PC-9 (cell line): Measurements from ENCODE around the gene MMP12. TPM values are rescaled to one million over a fixed set of nuclear protein-coding genes. Genes with fewer than 3 reads are reported as not detected.

ENCODE experiments used
- BruUV-seq: library from RNA; stranded (reverse); fragments of 400-500 nt; replicated peaks from 2 replicates; lab custom pipeline; 2021; lab: Mats Ljungman, UMichigan
- CTCF ChIA-PET: fragments of 300-600 bp; sonication (Branson Sonifier 250); formaldehyde crosslinking; loops from one replicate; lab custom pipeline; 2022; ENCODE audit warnings: antibody characterized with exemption; lab: Charles Lee
- POLR2A ChIA-PET: fragments of 300-600 bp; sonication (Branson Sonifier 250); formaldehyde crosslinking; loops from one replicate; lab custom pipeline; 2022; ENCODE audit warnings: antibody characterized with exemption; ENCODE audit not compliant: unreplicated experiment; lab: Charles Lee
- DNase-seq, 2 experiments: peaks; one replicate each; pipeline versions ENCODE4 v3.0.0 to v3.0.0-alpha.2; 2015 to 2022; ENCODE audit warnings: mixed read lengths in 1 of 2
- H2AFZ ChIP-seq: fragments of 200-600 bp; sonication (generic); 2 replicates; pipeline ENCODE4 v1.8.1; 2017; ENCODE audit warnings: antibody characterized with exemption
- H3F3A ChIP-seq: fragments of 200-600 bp; sonication (generic); 2 replicates; pipeline ENCODE4 v1.8.1; 2017; ENCODE audit warnings: antibody characterized with exemption, mild to moderate bottlenecking, low read depth; ENCODE audit not compliant: insufficient read depth
- H3K27ac ChIP-seq: fragments of 200-600 bp; sonication (generic); 2 replicates; pipeline ENCODE4 v1.6.1; 2016; ENCODE audit warnings: mixed run types
- H3K27me3 ChIP-seq: fragments of 200-600 bp; sonication (generic); 2 replicates; pipeline ENCODE4 v1.6.1; 2016; ENCODE audit warnings: low read depth, mixed run types; ENCODE audit not compliant: insufficient read depth
- H3K36me3 ChIP-seq: fragments of 200-600 bp; sonication (generic); 2 replicates; pipeline ENCODE4 v1.6.1; 2016; ENCODE audit warnings: low read depth, mixed run types
- H3K4me1 ChIP-seq: fragments of 200-600 bp; sonication (generic); replicated peaks from 2 replicates; pipeline ENCODE4 v1.6.1; 2016; ENCODE audit warnings: mixed run types; ENCODE audit not compliant: insufficient read depth
- H3K4me2 ChIP-seq: fragments of 200-600 bp; sonication (generic); 2 replicates; pipeline ENCODE4 v1.6.1; 2017; ENCODE audit warnings: mixed run types
- H3K4me3 ChIP-seq: fragments of 200-600 bp; sonication (generic); 2 replicates; pipeline ENCODE4 v1.6.1; 2016; ENCODE audit warnings: mixed run types
- H3K79me2 ChIP-seq: fragments of 200-600 bp; sonication (generic); 2 replicates; pipeline ENCODE4 v1.6.1; 2017; ENCODE audit warnings: low read depth, mixed run types
- H3K9me2 ChIP-seq: fragments of 200-600 bp; sonication (generic); 2 replicates; pipeline ENCODE4 v1.8.1; 2017; ENCODE audit warnings: mild to moderate bottlenecking; ENCODE audit not compliant: insufficient read depth
- H3K9me3 ChIP-seq: fragments of 200-600 bp; sonication (generic); 2 replicates; pipeline ENCODE4 v1.8.1; 2016; ENCODE audit warnings: low read depth; ENCODE audit not compliant: insufficient read depth
- H4K20me1 ChIP-seq: fragments of 200-600 bp; sonication (generic); 2 replicates; pipeline ENCODE4 v1.8.1; 2017; ENCODE audit not compliant: insufficient read depth
- EZH2 ChIP-seq: fragments of 200-600 bp; sonication (generic); IDR thresholded peaks from 2 replicates; pipeline ENCODE4 v1.8.0; 2017; ENCODE audit warnings: antibody characterized with exemption, low read depth
- intact Hi-C: fragments of 100-400 bp; cut with micrococcal nuclease; formaldehyde crosslinking; loops from one replicate; pipeline ENCODE4 v1.10.0; 2022; ENCODE audit not compliant: unreplicated experiment
- total RNA-seq: library from RNA; stranded (reverse); gene quantifications from 2 replicates; pipeline ENCODE4 v1.2.3, GENCODE V29; 2021
- TF ChIP-seq, protein P1 (sequence below): fragments of 200-600 bp; sonication (generic); conservative IDR thresholded peaks from 2 replicates; pipeline ENCODE4 v1.6.1; 2017; ENCODE audit warnings: mixed run types, antibody characterized with exemption, mild to moderate bottlenecking, moderate library complexity

Gene MMP12
- total RNA-seq, 1 experiment from 2014 or later: not detected

DNA sequence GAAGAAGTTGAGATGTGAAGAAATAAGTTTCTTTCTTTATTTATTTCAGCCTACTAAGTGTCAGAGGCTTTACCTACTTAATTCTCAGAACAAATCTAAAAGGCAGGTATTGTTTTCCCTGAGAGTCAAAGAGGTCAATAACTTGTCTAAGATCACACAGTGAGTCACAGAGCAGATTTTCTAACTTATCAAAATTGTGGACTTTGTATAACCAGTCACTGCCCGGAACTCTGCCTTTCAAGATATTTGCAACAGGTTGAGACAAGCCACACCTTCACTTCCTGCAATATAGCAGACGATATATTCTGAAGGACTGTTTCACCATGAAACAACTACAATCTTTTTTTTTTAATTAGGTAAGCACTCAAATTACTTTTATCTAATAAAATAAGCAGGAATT is 20.8 kb downstream of the MMP12 start:
- Histone ChIP-seq H3F3A (peaks cover 10% of the 10 kb centered on the region; the same call in 1 of the 2 replicates), H3K79me2 (no peaks in the 10 kb centered on the region), H3K4me1 (peaks cover 28% of the 10 kb centered on the region), H3K9me3 (peaks cover 1% of the 10 kb centered on the region; the same call in 1 of the 2 replicates), H3K27me3 (no peaks in the 10 kb centered on the region), H2AFZ (no peak overlapping the region), H3K4me3 (no peak overlapping the region), H3K4me2 (no peak overlapping the region), H4K20me1 (no peaks in the 10 kb centered on the region), H3K27ac (no peak overlapping the region), H3K36me3 (no peaks in the 10 kb centered on the region), H3K9me2 (no peaks in the 10 kb centered on the region)
- BruUV-seq: no TSS peak
- no peak for DNase-seq
- ChIA-PET POLR2A (no interaction called here), CTCF (no interaction called here)
- TF ChIP-seq, protein P1, sequence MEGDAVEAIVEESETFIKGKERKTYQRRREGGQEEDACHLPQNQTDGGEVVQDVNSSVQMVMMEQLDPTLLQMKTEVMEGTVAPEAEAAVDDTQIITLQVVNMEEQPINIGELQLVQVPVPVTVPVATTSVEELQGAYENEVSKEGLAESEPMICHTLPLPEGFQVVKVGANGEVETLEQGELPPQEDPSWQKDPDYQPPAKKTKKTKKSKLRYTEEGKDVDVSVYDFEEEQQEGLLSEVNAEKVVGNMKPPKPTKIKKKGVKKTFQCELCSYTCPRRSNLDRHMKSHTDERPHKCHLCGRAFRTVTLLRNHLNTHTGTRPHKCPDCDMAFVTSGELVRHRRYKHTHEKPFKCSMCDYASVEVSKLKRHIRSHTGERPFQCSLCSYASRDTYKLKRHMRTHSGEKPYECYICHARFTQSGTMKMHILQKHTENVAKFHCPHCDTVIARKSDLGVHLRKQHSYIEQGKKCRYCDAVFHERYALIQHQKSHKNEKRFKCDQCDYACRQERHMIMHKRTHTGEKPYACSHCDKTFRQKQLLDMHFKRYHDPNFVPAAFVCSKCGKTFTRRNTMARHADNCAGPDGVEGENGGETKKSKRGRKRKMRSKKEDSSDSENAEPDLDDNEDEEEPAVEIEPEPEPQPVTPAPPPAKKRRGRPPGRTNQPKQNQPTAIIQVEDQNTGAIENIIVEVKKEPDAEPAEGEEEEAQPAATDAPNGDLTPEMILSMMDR: no peak
- TF ChIP-seq EZH2: no peak
- intact Hi-C loops: no loop called here

DNA sequence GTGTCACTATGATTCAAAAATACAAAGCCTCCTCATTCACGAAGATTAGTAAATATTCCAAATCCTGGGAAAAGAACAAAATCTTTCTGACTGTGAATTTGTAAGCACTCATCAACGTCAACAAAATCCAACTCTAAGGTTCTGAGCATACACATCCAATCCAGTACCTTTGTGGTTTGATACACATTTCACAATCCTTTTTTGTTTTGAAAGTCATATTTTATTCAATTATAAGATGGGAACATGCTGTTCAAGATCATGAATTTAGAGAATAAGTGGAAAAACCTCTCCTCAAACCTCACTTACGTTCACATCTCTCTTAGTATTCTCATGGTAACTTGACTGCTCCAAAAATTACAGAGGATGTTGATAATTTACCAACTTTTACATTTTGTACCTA is 21.7 kb downstream of the MMP12 start:
- Histone ChIP-seq H3F3A (peaks cover 12% of the 10 kb centered on the region; the same call in 1 of the 2 replicates), H3K27me3 (no peaks in the 10 kb centered on the region), H2AFZ (no peak overlapping the region), H3K36me3 (no peaks in the 10 kb centered on the region), H3K9me3 (peaks cover 6% of the 10 kb centered on the region), H3K4me1 (peaks cover 31% of the 10 kb centered on the region), H3K27ac (no peak overlapping the region), H3K79me2 (no peaks in the 10 kb centered on the region), H3K4me2 (no peak overlapping the region), H3K4me3 (no peak overlapping the region), H4K20me1 (no peaks in the 10 kb centered on the region), H3K9me2 (no peaks in the 10 kb centered on the region)
- TF ChIP-seq, protein P1: no peak
- TF ChIP-seq EZH2: no peak
- DNase-seq: no peak
- intact Hi-C loops: no loop called here
- ChIA-PET CTCF (no interaction called here), POLR2A (no interaction called here)
- BruUV-seq: no TSS peak

DNA sequence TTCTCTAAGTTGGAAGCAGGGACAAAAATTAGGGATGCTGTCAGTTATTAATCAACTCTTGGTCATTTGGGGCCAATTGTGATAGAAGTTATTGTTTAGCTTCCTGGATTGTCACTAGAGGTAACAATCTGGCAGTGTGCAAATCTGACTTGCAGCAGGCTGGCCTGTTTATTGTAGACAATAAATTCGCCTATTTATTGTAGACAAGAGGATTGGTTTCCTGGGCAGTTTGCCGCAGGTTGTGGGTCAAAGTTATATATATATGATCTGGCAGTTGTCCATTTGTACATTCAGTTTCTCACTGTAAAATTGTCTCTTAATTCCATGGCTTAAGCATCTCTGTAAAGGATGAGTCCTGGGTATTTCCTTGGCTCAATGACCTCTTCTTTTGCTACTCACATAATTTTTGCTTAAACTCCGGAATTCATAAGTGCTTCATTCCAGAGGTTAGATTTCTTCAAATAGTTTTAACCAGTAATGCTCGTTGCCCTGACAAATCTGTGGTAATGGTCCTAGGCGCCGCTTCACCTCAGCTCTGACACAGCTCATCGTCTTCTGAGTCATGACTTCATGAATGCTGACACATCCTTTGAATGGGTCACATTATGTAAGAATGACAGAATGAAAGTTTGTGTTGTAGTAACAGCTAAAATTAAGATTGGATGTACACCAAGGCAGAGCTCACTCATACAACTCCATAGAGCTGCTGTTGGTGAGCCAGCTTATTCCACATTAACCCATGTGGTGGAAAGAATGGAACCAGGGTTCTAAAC is 23.6 kb downstream of the MMP12 start:
- CTCF ChIA-PET: interaction anchor here (0.6 kb wide), 1 partner anchor 90 kb away, joined by 3 read pairs; no protein-coding TSS in a partner anchor

More for the DNA sequence above, 23.6 kb downstream of the MMP12 start:
- peaks cover 36% of the 10 kb centered on the region for H3K4me1 ChIP-seq
- no peak overlapping the region for H3K27ac ChIP-seq
- DNase-seq: peak in 1 of 2 experiments; percentile 55
- no peaks in the 10 kb centered on the region for H3K27me3 ChIP-seq
- no TSS peak for BruUV-seq
- no peaks in the 10 kb centered on the region for H3K79me2 ChIP-seq
- no peaks in the 10 kb centered on the region for H3K9me2 ChIP-seq
- H3F3A ChIP-seq: peaks cover 16% of the 10 kb centered on the region; the same call in 1 of the 2 replicates
- intact Hi-C loops: no loop called here
- TF ChIP-seq, protein P1: no peak
- TF ChIP-seq EZH2: no peak
- POLR2A ChIA-PET: interaction anchor here (0.6 kb wide), 1 partner anchor 452 kb away, joined by 5 read pairs; no protein-coding TSS in a partner anchor
- H2AFZ ChIP-seq: no peak overlapping the region
- H3K4me2 ChIP-seq: peak overlapping the region; percentile 2; the same call in 1 of the 2 replicates
- H4K20me1 ChIP-seq: no peaks in the 10 kb centered on the region
- H3K9me3 ChIP-seq: peaks cover 6% of the 10 kb centered on the region
- no peak overlapping the region for H3K4me3 ChIP-seq
- H3K36me3 ChIP-seq: no peaks in the 10 kb centered on the region
